HG02840 (cell line): ENCODE measurements around the gene ASCL5.

Experiments
- ATAC-seq: cut with Tn5 transposase; IDR thresholded peaks from one replicate; pipeline ENCODE4 v1.9.1; 2021; ENCODE audit warnings: mild to moderate bottlenecking, moderate library complexity, moderate number of reproducible peaks; ENCODE audit not compliant: unreplicated experiment, low FRiP score

Gene ASCL5

GRCh38 chr1:201154389-201155165 lies 27.6 kb upstream of the ASCL5 start, which contains the start of gene TMEM9:
TMEM9 (minus strand) TSS chr1:201154474; CDS start chr1:201153923, 551 bp downstream.
- ATAC-seq, result peak; percentile 97

- peak; percentile 70 for ATAC-seq
These were observed 26.7 kb upstream of the ASCL5 start for GRCh38 chr1:201153474-201154388.

GRCh38 chr1:201149400-201149799 lies 22.4 kb upstream of the ASCL5 start:
- no peak for ATAC-seq

DNA sequence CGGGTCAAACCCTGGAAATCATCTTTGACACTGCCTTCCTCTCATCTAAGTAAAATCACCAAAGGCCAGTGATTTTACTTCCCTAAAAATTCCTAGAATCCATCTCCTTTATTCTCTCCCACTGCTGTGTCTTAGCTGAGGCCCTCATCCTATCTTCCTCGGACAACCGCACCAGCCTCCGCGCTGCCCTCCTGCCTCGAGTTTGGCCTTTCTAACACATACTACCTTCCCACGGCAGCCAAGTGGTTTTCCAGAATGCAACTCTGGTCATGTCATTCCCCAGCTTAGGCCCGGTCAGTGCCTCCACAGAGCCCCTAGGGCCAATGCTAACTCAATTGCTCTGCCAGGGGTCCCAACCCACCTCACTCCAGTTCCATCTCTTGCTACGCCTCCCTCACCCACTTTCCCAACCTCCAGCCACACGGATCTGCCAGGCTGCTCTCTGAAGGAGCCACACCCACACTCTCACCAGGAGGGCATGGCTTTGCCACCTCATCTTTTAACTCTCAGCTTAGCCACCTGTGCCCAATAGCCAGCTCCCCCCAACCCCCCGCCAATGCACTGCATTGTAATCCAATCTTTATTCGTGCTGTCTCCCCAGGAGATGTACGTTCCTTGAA lies 20.5 kb upstream of the ASCL5 start:
- no peak for ATAC-seq

- no peak for ATAC-seq
These were observed 19.8 kb upstream of the ASCL5 start for GRCh38 chr1:201146626-201147390.

- ATAC-seq, result no peak
These were observed 18.8 kb upstream of the ASCL5 start for GRCh38 chr1:201145816-201146215.

DNA sequence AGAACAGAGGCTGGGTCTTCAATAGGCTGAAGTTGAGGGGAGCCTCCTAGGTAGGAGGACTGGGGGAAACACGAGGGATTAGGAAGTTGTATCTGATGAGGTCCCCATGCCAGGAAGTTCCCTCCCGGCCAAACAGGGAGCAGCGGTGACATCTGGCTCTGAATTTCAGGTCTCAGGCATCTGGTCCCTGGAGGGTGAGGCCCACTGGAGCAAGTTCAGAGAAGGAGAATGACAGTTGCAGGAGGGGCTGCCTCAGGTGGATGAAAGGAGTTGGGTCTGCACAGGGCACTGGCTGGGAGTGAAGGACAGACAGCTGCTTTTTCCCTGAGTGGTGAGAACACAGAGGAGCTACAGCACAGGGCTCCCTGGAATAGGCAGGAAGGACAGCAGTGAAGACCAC lies 18.1 kb upstream of the ASCL5 start:
- no peak for ATAC-seq

- no peak for ATAC-seq
These were observed 17.7 kb upstream of the ASCL5 start for GRCh38 chr1:201144701-201145100.

GRCh38 chr1:201143726-201144635 lies 17.0 kb upstream of the ASCL5 start:
- ATAC-seq, result no peak

DNA sequence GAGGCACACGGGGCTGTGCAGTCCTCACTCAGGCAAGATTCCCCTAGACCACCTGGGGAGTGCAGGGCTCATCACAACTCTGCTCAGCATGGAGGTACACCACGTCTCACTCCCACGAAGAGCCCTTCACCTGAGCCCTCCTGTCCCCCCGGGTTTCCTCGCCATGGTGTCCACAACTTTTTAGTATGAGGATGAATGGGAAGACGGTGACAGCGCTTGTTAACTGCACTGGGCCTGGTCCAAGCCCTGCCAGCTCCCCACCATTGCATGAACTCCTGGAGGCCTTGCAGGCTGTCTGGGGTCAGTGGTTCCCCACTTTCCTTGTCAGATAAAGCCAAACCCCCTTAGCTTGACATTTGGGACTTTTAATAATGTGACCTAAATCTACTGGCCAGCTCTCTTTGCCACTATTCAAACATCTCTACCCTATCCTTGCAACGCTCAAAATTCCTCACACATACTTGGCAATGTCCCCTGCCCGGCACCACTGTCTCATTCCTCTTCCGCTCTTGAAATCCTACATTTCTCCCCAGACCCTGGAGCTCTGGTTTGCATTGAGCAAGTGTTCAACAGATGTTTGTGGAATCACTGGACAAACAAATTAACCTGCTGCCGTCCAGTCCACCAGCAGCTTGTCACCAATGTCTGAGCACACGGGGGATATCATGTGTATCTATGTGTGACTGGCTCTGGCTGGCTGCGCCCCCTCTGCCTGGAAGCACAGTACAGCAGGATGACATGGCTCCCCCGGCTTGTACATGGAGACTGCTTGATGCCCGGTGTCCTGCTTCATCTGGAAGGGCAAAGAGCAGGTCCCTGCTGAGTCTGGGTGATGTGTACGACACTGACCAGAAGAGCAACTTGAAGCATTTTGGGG lies 16.1 kb upstream of the ASCL5 start:
- no peak for ATAC-seq

GRCh38 chr1:201142011-201142848 lies 15.2 kb upstream of the ASCL5 start:
- ATAC-seq, result no peak

GRCh38 chr1:201141418-201141817 lies 14.4 kb upstream of the ASCL5 start:
- no peak for ATAC-seq

- ATAC-seq, result no peak
These were observed 13.9 kb upstream of the ASCL5 start for GRCh38 chr1:201140941-201141260.

- ATAC-seq, result no peak
These were observed 13.4 kb upstream of the ASCL5 start for GRCh38 chr1:201140235-201140940.

GRCh38 chr1:201139756-201140155 lies 12.8 kb upstream of the ASCL5 start:
- ATAC-seq, result no peak

DNA sequence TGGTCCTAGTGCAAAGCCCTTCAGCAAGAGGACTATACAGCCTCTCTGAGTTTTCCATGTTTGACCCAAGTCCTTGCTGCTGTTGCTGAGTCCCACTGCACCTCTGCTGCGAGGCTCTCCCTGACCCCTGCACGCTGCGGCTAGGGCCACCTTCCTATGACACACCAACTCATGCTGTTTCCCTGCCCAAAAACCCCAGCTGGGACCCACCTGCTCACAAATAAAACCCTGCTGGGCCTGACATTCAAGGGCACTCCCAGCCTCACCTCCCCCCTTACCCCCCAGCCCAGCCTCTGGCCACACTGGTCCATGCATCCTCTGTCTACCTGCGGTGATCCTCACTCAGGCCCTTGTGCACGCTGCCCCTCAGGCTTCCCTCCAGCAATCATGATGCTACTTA lies 12.3 kb upstream of the ASCL5 start:
- ATAC-seq, result no peak

- no peak for ATAC-seq
These were observed 11.4 kb upstream of the ASCL5 start for GRCh38 chr1:201138311-201138840.
